ENCODE measurements around the gene ST3GAL2.
"Not testable (repeated sequence)": the region's sequence is repeated elsewhere in the genome, so short reads cannot be mapped to it uniquely, and the experiment has no call there.

ST3GAL2 gene

DNA sequence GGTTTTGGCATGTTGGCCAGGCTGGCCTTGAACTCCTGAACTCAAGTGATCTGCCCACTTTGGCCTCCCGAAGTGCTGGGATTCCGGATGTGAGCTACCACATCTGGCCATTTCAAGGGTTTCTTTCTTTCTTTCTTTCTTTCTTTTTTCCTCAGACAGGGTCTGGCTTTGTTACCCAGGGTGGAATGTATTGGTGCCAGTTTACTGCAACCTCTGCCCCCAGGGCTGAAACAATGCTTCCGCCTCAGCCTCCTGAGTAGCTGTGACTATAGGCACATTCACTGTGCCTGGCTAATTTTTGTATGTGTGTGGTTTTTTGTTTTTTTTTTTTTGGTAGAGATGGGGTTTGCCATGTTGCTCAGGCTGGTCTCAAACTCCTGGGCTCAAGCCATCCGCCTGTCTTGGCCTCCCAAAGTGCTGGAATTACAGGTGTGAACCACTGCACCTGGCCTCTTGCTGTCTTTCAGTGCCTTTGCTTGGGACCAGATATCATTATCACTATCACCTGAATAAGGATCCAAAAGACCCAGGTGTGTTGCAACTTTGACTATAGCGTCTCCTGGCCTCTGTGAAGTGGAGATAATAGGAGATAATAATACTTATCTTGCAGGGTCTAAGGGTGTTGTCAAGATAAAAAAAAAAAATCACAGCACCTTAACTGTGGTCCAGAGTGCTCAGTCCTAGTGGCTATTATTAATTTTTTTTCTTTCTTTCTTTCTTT lies 18.7 kb upstream of the ST3GAL2 start:
- H3K27me3 ChIP-seq, result no peaks in the 10 kb centered on the region
- H3K4me1 ChIP-seq, result peaks cover 19 to 34% (median 28%) of the 10 kb centered on the region in 10 experiments
- H3K36me3 ChIP-seq, result no peaks in the 10 kb centered on the region
- H3K27ac ChIP-seq, result no peak overlapping the region
- no peaks in the 10 kb centered on the region for H3K9me3 ChIP-seq (replicated peaks in 1 of 11)
- H3K4me2 ChIP-seq, result no peak overlapping the region
- no peak overlapping the region for H3K9ac ChIP-seq
- H3K4me3 ChIP-seq, result no peak overlapping the region
- H4K20me1 ChIP-seq, result 0 out of 22 replicates have a peak, but pooled peaks cover 0 to 6% (median 0%) of the 10 kb centered on the region in 11 experiments
- TF ChIP-seq Cebpa-rat (IDR thresholded peaks at IDR 0.05), result no peak

- no peak for TF ChIP-seq Cebpa-rat (IDR thresholded peaks at IDR 0.05)
- Histone ChIP-seq H3K9ac (no peak overlapping the region), H3K27ac (no peak overlapping the region), H3K4me3 (no peak overlapping the region), H3K9me3 (replicated peaks in 1 of 11) (no peaks in the 10 kb centered on the region), H3K4me1 (peaks cover 18 to 26% (median 20%) of the 10 kb centered on the region in 10 experiments), H3K4me2 (peak overlapping the region in 4 of 11 experiments; percentile 3 to 94 (median 50); a peak in 4 of 22 replicates), H4K20me1 (no peaks in the 10 kb centered on the region), H3K36me3 (no peaks in the 10 kb centered on the region), H3K27me3 (no peaks in the 10 kb centered on the region)
These were observed 17.0 kb upstream of the ST3GAL2 start for GRCh38 chr16:70455910-70456309.

GRCh38 chr16:70454222-70455034 lies 15.5 kb upstream of the ST3GAL2 start, which contains the start of gene FCSK:
Gene FCSK (plus strand): TSS chr16:70454595. CDS start chr16:70463191, 8,596 bp downstream.
- no peaks in the 10 kb centered on the region for H3K36me3 ChIP-seq
- no peak for TF ChIP-seq Cebpa-rat (IDR thresholded peaks at IDR 0.05)
- peaks cover 14 to 23% (median 18%) of the 10 kb centered on the region in 10 experiments for H3K4me1 ChIP-seq
- H3K27me3 ChIP-seq, result no peaks in the 10 kb centered on the region
- H3K9me3 ChIP-seq (replicated peaks in 1 of 11), result no peaks in the 10 kb centered on the region
- H3K4me3 ChIP-seq, result peak within 1 kb of the TSS; percentile 82 to 100 (median 88)
- H4K20me1 ChIP-seq, result no peaks in the 10 kb centered on the region
- peak within 1 kb of the TSS; percentile 81 to 99 (median 93) for H3K4me2 ChIP-seq
- peak within 1 kb of the TSS; percentile 96 to 100 (median 99) for H3K27ac ChIP-seq
- peak within 1 kb of the TSS; percentile 91 to 100 (median 97) for H3K9ac ChIP-seq

GRCh38 chr16:70453892-70454221 lies 15.0 kb upstream of the ST3GAL2 start:
- TF ChIP-seq Cebpa-rat (IDR thresholded peaks at IDR 0.05), result no peak

GRCh38 chr16:70453117-70453891 lies 14.4 kb upstream of the ST3GAL2 start:
- H3K9ac ChIP-seq, result peak overlapping the region; percentile 91 to 100 (median 97); a peak in 21 of 22 replicates

More at GRCh38 chr16:70453892-70454221, 15.0 kb upstream of the ST3GAL2 start:
- peak overlapping the region; percentile 91 to 100 (median 97) for H3K9ac ChIP-seq
- H3K4me1 ChIP-seq, result peaks cover 14 to 23% (median 18%) of the 10 kb centered on the region in 10 experiments
- no peaks in the 10 kb centered on the region for H3K9me3 ChIP-seq (replicated peaks in 1 of 11)
- H3K4me3 ChIP-seq, result peak overlapping the region; percentile 82 to 100 (median 88)
- no peaks in the 10 kb centered on the region for H4K20me1 ChIP-seq
- no peaks in the 10 kb centered on the region for H3K36me3 ChIP-seq
- H3K27ac ChIP-seq, result peak overlapping the region; percentile 96 to 100 (median 99)
- H3K27me3 ChIP-seq, result no peaks in the 10 kb centered on the region
- H3K4me2 ChIP-seq, result peak overlapping the region; percentile 81 to 99 (median 93)

DNA sequence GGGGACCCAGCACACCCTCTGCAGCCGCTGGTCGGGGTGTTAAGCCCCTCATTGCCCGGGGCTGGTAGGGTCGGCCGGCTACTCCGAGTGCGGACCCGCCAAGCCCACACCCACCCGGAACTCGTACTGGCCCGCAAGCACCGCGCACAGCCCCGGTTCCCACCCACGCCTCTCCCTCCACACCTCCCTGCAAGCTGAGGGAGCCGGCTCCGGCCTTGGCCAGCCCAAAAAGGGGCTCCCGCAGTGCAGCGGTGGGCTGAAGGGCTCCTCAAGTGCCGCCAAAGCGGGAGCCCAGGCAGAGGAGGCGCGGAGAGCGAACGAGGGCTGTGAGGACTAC lies 12.1 kb upstream of the ST3GAL2 start:
- H3K4me1 ChIP-seq, result peaks cover 14 to 31% (median 25%) of the 10 kb centered on the region in 10 experiments
- not testable (repeated sequence) for H3K4me2 ChIP-seq; H3K9me3 ChIP-seq (replicated peaks in 1 of 11); H3K4me3 ChIP-seq; H3K36me3 ChIP-seq; H4K20me1 ChIP-seq; H3K27me3 ChIP-seq; H3K9ac ChIP-seq; H3K27ac ChIP-seq

More at GRCh38 chr16:70453117-70453891, 14.4 kb upstream of the ST3GAL2 start:
- Histone ChIP-seq H4K20me1 (no peaks in the 10 kb centered on the region), H3K4me1 (peaks cover 14 to 23% (median 18%) of the 10 kb centered on the region in 10 experiments), H3K4me3 (peak overlapping the region; percentile 82 to 100 (median 88)), H3K27ac (peak overlapping the region in 9 of 11 experiments; percentile 96 to 100 (median 99); a peak in 14 of 22 replicates), H3K27me3 (no peaks in the 10 kb centered on the region), H3K36me3 (no peaks in the 10 kb centered on the region), H3K9me3 (replicated peaks in 1 of 11) (no peaks in the 10 kb centered on the region), H3K4me2 (peak overlapping the region; percentile 81 to 99 (median 93))
- TF ChIP-seq Cebpa-rat (IDR thresholded peaks at IDR 0.05), result no peak

DNA sequence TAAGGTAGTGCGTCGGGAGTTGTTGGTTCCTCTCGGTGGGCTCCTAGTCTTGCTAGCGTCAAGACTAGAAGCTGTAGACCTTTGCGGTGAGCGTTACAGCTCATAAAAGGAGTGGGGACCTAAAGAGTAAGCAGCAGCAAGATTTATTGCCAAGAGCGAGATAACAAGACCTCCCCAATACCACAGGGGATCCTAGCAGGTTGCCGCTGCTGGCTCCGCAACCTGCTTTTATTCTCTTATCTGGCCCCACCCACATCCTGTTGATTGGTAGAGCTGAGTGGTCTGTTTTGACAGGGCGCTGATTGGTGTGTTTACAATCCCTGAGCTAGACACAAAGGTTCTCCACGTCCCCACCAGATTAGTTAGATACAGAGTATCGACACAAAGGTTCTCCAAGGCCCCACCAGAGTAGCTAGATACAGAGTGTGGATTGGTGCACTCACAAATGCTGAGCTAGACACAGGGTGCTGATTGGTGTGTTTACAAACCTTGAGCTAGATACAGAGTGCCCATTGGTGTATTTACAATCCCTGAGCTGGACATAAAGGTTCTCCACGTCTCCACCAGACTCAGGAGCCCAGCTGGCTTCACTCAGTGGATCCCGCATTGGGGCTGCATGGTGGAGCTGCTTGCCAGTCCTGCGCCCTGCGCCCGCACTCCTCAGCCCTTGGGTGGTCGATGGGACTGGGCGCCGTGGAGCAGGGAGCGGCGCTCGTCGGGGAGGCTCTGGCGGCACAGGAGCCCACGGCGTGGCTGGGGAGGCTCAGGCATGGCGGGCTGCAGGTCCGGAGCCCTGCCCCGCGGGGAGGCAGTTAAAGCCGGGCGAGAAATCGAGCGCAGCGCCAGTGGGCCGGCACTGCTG lies 11.5 kb upstream of the ST3GAL2 start:
- peaks cover 11 to 25% (median 21%) of the 10 kb centered on the region in 10 experiments for H3K4me1 ChIP-seq
- not testable (repeated sequence) for H3K27me3 ChIP-seq; H4K20me1 ChIP-seq; H3K4me3 ChIP-seq; H3K9ac ChIP-seq; H3K4me2 ChIP-seq; H3K9me3 ChIP-seq (replicated peaks in 1 of 11); H3K27ac ChIP-seq; H3K36me3 ChIP-seq

DNA sequence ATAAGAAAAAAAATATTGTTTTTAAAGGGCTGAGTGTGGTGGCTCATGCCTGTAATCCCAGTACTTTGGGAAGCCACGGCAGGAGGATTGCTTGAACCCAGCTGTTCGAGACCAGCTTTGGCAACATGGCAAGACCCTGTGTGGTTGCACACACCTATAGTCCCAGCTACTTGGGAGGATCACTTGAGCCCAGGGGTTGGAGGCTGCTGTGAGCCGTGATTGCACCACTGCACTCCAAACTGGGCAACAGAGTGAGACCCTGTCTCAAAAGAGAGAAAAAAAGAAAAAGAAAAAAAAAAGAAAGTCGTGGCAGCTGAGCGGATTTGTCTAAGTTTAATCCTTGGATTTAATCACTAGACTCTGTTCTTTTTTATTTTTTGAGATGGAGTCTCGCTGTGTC lies 9.2 kb upstream of the ST3GAL2 start:
- Histone ChIP-seq H3K36me3 (no peaks in the 10 kb centered on the region), H3K27ac (no peak overlapping the region), H3K4me3 (no peak overlapping the region), H3K4me1 (peaks cover 0 to 10% (median 7%) of the 10 kb centered on the region in 10 experiments; a peak in 13 of 20 replicates), H3K9me3 (replicated peaks in 1 of 11) (no peaks in the 10 kb centered on the region), H3K27me3 (no peaks in the 10 kb centered on the region), H3K4me2 (no peak overlapping the region), H4K20me1 (no peaks in the 10 kb centered on the region), H3K9ac (no peak overlapping the region)
- no peak for TF ChIP-seq Cebpa-rat (IDR thresholded peaks at IDR 0.05)

All from BLaER1 treated with 17β-estradiol and CSF1 and Interleukin-3, amounts not matched to agents 10 nM and 100 nM (cell line).